Measurements from ENCODE around the gene PLAC8. TPM values are rescaled to one million over a fixed set of nuclear protein-coding genes. Genes with fewer than 3 reads are reported as not detected.

Gene PLAC8
- total RNA-seq, 6 experiments from 2014 or later: 1.8 to 7.4 (median 5.7) TPM

- no peak overlapping the region for H3K27ac Mint-ChIP-seq
- no peak overlapping the region; the same call in 1 of the 2 replicates for H3K4me3 Mint-ChIP-seq
- TF ChIP-seq, protein P1, sequence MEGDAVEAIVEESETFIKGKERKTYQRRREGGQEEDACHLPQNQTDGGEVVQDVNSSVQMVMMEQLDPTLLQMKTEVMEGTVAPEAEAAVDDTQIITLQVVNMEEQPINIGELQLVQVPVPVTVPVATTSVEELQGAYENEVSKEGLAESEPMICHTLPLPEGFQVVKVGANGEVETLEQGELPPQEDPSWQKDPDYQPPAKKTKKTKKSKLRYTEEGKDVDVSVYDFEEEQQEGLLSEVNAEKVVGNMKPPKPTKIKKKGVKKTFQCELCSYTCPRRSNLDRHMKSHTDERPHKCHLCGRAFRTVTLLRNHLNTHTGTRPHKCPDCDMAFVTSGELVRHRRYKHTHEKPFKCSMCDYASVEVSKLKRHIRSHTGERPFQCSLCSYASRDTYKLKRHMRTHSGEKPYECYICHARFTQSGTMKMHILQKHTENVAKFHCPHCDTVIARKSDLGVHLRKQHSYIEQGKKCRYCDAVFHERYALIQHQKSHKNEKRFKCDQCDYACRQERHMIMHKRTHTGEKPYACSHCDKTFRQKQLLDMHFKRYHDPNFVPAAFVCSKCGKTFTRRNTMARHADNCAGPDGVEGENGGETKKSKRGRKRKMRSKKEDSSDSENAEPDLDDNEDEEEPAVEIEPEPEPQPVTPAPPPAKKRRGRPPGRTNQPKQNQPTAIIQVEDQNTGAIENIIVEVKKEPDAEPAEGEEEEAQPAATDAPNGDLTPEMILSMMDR (IDR thresholded peaks at IDR 0.05): no peak
Measured at GRCh38 chr4:83108101-83108861, 6.2 kb downstream of the PLAC8 start.

DNA sequence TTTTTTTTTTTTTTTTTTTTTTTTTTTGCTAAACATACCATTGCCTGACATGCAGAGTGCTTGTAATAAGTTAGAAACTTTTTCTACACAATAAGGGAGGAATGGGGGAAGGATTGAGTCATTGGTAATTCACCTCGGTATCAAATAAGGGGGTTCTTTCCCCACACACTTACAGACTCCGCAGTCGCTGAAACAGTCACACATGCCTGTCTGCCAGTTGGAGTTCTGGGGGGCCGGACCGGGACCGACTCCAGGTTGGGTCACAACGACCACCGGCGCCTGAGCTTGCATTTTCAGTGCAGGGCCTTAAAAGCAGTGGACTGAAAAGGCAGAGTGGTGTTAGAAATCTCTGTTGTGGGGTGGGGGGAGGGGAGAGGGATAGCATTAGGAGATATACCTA is 6.9 kb downstream of the PLAC8 start:
- TF ChIP-seq, protein P1 (IDR thresholded peaks at IDR 0.05): no peak
- Mint-ChIP-seq H3K9me3 (no peaks in the 10 kb centered on the region), H3K27ac (no peak overlapping the region), H3K4me1 (ENCODE audit: low read depth) (peaks cover 38% of the 10 kb centered on the region), H3K27me3 (ENCODE audit: insufficient read depth) (no peaks in the 10 kb centered on the region; the same call in 1 of the 2 replicates), H3K4me3 (no peak overlapping the region), H3K36me3 (ENCODE audit: low read depth) (no peaks in the 10 kb centered on the region; the same call in 1 of the 2 replicates)
- no peak for DNase-seq

More at GRCh38 chr4:83108101-83108861, 6.2 kb downstream of the PLAC8 start:
- H3K36me3 Mint-ChIP-seq (ENCODE audit: low read depth): no peaks in the 10 kb centered on the region
- no peaks in the 10 kb centered on the region for H3K9me3 Mint-ChIP-seq
- H3K27me3 Mint-ChIP-seq (ENCODE audit: insufficient read depth): no peaks in the 10 kb centered on the region; the same call in 1 of the 2 replicates
- no peak for DNase-seq
- peaks cover 44% of the 10 kb centered on the region for H3K4me1 Mint-ChIP-seq (ENCODE audit: low read depth)

DNA sequence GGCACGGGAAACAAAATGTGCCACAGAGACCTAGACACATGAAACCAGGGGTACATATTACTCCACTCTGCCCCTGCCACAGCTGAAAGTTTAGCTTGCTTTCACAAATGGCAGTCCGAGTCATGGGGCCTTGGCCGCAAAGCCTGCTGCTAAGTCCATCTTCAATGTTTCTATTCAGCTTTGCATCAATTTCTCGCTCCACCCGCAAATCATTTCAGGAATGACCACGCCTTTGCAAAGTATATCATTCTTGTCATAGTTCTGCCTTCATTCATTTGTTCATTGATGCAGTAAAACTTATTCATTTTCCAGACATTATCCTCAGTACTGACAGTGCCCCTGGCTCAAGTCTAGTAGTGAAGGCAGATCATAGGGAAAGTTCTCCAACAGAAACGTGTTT is 9.5 kb downstream of the PLAC8 start:
- Mint-ChIP-seq H3K4me1 (ENCODE audit: low read depth) (peaks cover 16% of the 10 kb centered on the region), H3K27me3 (ENCODE audit: insufficient read depth) (no peaks in the 10 kb centered on the region; the same call in 1 of the 2 replicates), H3K4me3 (no peak overlapping the region), H3K36me3 (ENCODE audit: low read depth) (no peaks in the 10 kb centered on the region; the same call in 1 of the 2 replicates), H3K9me3 (no peaks in the 10 kb centered on the region), H3K27ac (no peak overlapping the region)
- DNase-seq: no peak
- TF ChIP-seq, protein P1 (IDR thresholded peaks at IDR 0.05): no peak

- Mint-ChIP-seq H3K36me3 (ENCODE audit: low read depth) (0 out of 2 replicates have a peak, but pooled peaks cover 10% of the 10 kb centered on the region), H3K27ac (no peak overlapping the region), H3K4me1 (ENCODE audit: low read depth) (peaks cover 11% of the 10 kb centered on the region; the same call in 1 of the 2 replicates), H3K4me3 (no peak overlapping the region), H3K27me3 (ENCODE audit: insufficient read depth) (peaks cover 2% of the 10 kb centered on the region; the same call in 1 of the 2 replicates), H3K9me3 (no peaks in the 10 kb centered on the region)
- DNase-seq: no peak
- TF ChIP-seq, protein P1 (IDR thresholded peaks at IDR 0.05): no peak
Measured at GRCh38 chr4:83096397-83096796, 18.1 kb downstream of the PLAC8 start.

DNA sequence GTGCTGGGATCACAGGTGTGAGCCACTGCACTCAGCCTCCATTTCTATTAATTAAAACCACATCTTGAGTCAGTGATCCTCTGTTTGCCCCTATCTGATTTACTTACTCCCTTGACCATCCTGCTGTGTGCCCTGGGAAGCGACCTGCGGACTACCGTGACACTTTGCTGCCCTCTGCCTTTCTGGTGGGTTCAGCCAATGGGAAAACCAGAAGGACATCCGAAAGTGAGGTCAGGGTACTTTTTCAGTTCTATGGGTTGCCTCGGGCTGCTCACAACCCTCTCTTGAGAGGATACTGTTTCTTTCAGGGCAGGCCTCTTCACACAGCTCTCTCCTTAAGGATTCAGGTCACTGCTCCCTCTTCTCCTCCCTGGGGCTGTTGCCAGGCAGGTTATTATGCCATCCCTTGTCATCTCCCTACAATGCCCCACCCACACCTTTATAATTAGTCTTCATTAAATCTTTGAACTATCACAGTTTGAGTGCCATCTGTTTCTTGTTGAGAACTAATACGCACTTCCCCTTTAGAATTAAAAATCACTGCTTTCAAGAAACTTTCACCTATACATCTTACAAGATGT is 21.4 kb downstream of the PLAC8 start:
- Mint-ChIP-seq H3K4me3 (no peak overlapping the region), H3K9me3 (no peaks in the 10 kb centered on the region), H3K4me1 (ENCODE audit: low read depth) (peaks cover 11% of the 10 kb centered on the region; the same call in 1 of the 2 replicates), H3K27ac (no peak overlapping the region), H3K36me3 (ENCODE audit: low read depth) (0 out of 2 replicates have a peak, but pooled peaks cover 6% of the 10 kb centered on the region), H3K27me3 (ENCODE audit: insufficient read depth) (peaks cover 2% of the 10 kb centered on the region; the same call in 1 of the 2 replicates)
- no peak for DNase-seq
- TF ChIP-seq, protein P1 (IDR thresholded peaks at IDR 0.05): no peak
